ENCODE measurements around the gene NET1. TPM values are rescaled to one million over a fixed set of nuclear protein-coding genes. Genes with fewer than 3 reads are reported as not detected.
A peak's percentile ranks its signal among the peaks of the same experiment; 100 is the strongest.

The NET1 gene
- total RNA-seq, 1 donor from 2014 or later, result 205 TPM

- Mint-ChIP-seq H3K27me3 (ENCODE audit: low read depth) (no peaks in the 10 kb centered on the region), H3K9me3 (peaks cover 36% of the 10 kb centered on the region), H3K4me3 (no peak overlapping the region), H3K27ac (no peak overlapping the region), H3K36me3 (peaks cover 31% of the 10 kb centered on the region), H3K4me1 (no peaks in the 10 kb centered on the region)
- no peak for DNase-seq (ENCODE audit: low spot score in 2 of 2, unreplicated experiment in 2 of 2)
- TF ChIP-seq, protein P1, sequence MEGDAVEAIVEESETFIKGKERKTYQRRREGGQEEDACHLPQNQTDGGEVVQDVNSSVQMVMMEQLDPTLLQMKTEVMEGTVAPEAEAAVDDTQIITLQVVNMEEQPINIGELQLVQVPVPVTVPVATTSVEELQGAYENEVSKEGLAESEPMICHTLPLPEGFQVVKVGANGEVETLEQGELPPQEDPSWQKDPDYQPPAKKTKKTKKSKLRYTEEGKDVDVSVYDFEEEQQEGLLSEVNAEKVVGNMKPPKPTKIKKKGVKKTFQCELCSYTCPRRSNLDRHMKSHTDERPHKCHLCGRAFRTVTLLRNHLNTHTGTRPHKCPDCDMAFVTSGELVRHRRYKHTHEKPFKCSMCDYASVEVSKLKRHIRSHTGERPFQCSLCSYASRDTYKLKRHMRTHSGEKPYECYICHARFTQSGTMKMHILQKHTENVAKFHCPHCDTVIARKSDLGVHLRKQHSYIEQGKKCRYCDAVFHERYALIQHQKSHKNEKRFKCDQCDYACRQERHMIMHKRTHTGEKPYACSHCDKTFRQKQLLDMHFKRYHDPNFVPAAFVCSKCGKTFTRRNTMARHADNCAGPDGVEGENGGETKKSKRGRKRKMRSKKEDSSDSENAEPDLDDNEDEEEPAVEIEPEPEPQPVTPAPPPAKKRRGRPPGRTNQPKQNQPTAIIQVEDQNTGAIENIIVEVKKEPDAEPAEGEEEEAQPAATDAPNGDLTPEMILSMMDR (IDR thresholded peaks at IDR 0.05; ENCODE audit: unreplicated experiment), result no peak
These were observed 6.2 kb downstream of the NET1 start for GRCh38 chr10:5418584-5418983.

- no peak for DNase-seq (ENCODE audit: low spot score in 2 of 2, unreplicated experiment in 2 of 2)
- H3K27ac Mint-ChIP-seq, result no peak overlapping the region
- H3K4me1 Mint-ChIP-seq, result peaks cover under 1% of the 10 kb centered on the region
- no peaks in the 10 kb centered on the region for H3K27me3 Mint-ChIP-seq (ENCODE audit: low read depth)
- H3K36me3 Mint-ChIP-seq, result peaks cover 31% of the 10 kb centered on the region
- H3K9me3 Mint-ChIP-seq, result peaks cover 36% of the 10 kb centered on the region
- TF ChIP-seq, protein P1 (IDR thresholded peaks at IDR 0.05; ENCODE audit: unreplicated experiment), result no peak
- no peak overlapping the region for H3K4me3 Mint-ChIP-seq
These were observed 7.2 kb downstream of the NET1 start for GRCh38 chr10:5419466-5420094.

GRCh38 chr10:5423771-5424170 is 11.4 kb downstream of the NET1 start:
- no peaks in the 10 kb centered on the region for H3K27me3 Mint-ChIP-seq (ENCODE audit: low read depth)
- peaks cover 20% of the 10 kb centered on the region for H3K4me1 Mint-ChIP-seq
- no peak for DNase-seq (ENCODE audit: low spot score in 2 of 2, unreplicated experiment in 2 of 2)
- peaks cover 16% of the 10 kb centered on the region for H3K36me3 Mint-ChIP-seq
- peaks cover 20% of the 10 kb centered on the region for H3K9me3 Mint-ChIP-seq
- no peak overlapping the region for H3K4me3 Mint-ChIP-seq
- H3K27ac Mint-ChIP-seq, result no peak overlapping the region
- TF ChIP-seq, protein P1 (IDR thresholded peaks at IDR 0.05; ENCODE audit: unreplicated experiment), result no peak

- Mint-ChIP-seq H3K27ac (peak overlapping the region; percentile 38), H3K27me3 (ENCODE audit: low read depth) (no peaks in the 10 kb centered on the region), H3K9me3 (peaks cover 10% of the 10 kb centered on the region), H3K4me3 (no peak overlapping the region), H3K36me3 (peaks cover 11% of the 10 kb centered on the region), H3K4me1 (peaks cover 26% of the 10 kb centered on the region)
- no peak for DNase-seq (ENCODE audit: low spot score in 2 of 2, unreplicated experiment in 2 of 2)
- TF ChIP-seq, protein P1 (IDR thresholded peaks at IDR 0.05; ENCODE audit: unreplicated experiment), result no peak
These were observed 12.4 kb downstream of the NET1 start for GRCh38 chr10:5424751-5425150.

- Mint-ChIP-seq H3K27ac (peak overlapping the region; percentile 72), H3K27me3 (ENCODE audit: low read depth) (no peaks in the 10 kb centered on the region), H3K4me3 (no peak overlapping the region), H3K36me3 (peaks cover 13% of the 10 kb centered on the region), H3K4me1 (peaks cover 29% of the 10 kb centered on the region), H3K9me3 (peaks cover 12% of the 10 kb centered on the region)
- TF ChIP-seq, protein P1 (IDR thresholded peaks at IDR 0.05; ENCODE audit: unreplicated experiment), result no peak
- no peak for DNase-seq (ENCODE audit: low spot score in 2 of 2, unreplicated experiment in 2 of 2)
These were observed 15.8 kb downstream of the NET1 start for GRCh38 chr10:5428133-5428532.

Data from mesothelial cell of epicardium (in vitro differentiated cells).